H1 (cell line): ENCODE data around the gene PRKD1. TPM values are rescaled to one million over a fixed set of nuclear protein-coding genes. Genes with fewer than 3 reads are reported as not detected.

ENCODE experiments used
- ATF3 ChIP-seq: IDR thresholded peaks from 2 replicates; pipeline ENCODE4 v1.6.1; 2011; ENCODE audit warnings: low read depth, mild to moderate bottlenecking, low read length; ENCODE audit not compliant: insufficient read depth
- CHD7 ChIP-seq: fragments of 300-600 bp; sonication (generic); IDR thresholded peaks from 2 replicates; pipeline ENCODE4 v1.7.1; 2012; ENCODE audit warnings: low read length, moderate library complexity, mild to moderate bottlenecking, inconsistent platforms; ENCODE audit not compliant: insufficient replicate concordance
- RBBP5 ChIP-seq: IDR thresholded peaks from 2 replicates; pipeline ENCODE4 v1.7.1; 2012; ENCODE audit warnings: low read depth, mild to moderate bottlenecking, inconsistent platforms, low read length, moderate library complexity, borderline replicate concordance
- SIX5 ChIP-seq: IDR thresholded peaks from 2 replicates; pipeline ENCODE4 v1.6.1; 2011; ENCODE audit warnings: mild to moderate bottlenecking, low read depth, low read length
- ZNF274 ChIP-seq: IDR thresholded peaks from 2 replicates; pipeline ENCODE4 v1.7.0; 2012; ENCODE audit warnings: low read length, borderline replicate concordance; ENCODE audit errors: extremely low read depth
- polyA plus RNA-seq, 7 experiments: library from polyadenylated mRNA; depleted of rRNA in 3 of 7; stranded (reverse) in 5 of 7; unstranded in 2 of 7; fragments of >200 nt in 5 of 7; fragments of 200-250 nt in 2 of 7; gene quantifications; 1 replicate in 5 of 7; 2 replicates in 1 of 7; 4 replicates in 1 of 7; pipeline versions ENCODE4 v1.2.1 to v1.2.3, GENCODE V29; 2011 to 2013; ENCODE audit warnings: missing spikeins in 2 of 7, mixed read lengths in 2 of 7
- total RNA-seq: library from RNA; stranded (reverse); fragmentation: NEBNext Ultra II Directional; extraction: Animal tissue kit (Norgen Biotek cat#: 25700); gene quantifications from 2 replicates; pipeline ENCODE4 v1.2.1, GENCODE V29; 2021

The PRKD1 gene
- total and polyA plus RNA-seq, 2 of the 8 experiments (the other 6 are each of a cell fraction or from before 2014, with no cell fraction given), result 3.6 to 6.8 TPM

- no peak for TF ChIP-seq CHD7
- TF ChIP-seq SIX5, result no peak
- no peak for TF ChIP-seq RBBP5
- TF ChIP-seq ATF3, result no peak
- TF ChIP-seq ZNF274, result no peak
- TF ChIP-seq, all 59 proteins: peak for 0
These were observed 172.2 kb downstream of the PRKD1 start (continued) for GRCh38 chr14:29755311-29756018.
